Lung microvascular endothelial cell (primary cell): ENCODE data around the gene HECTD1. TPM values are rescaled to one million over a fixed set of nuclear protein-coding genes. Genes with fewer than 3 reads are reported as not detected.
"Not testable (repeated sequence)": the region's sequence is repeated elsewhere in the genome, so short reads cannot be mapped to it uniquely, and the experiment has no call there.

Experiments used
- DNase-seq, 2 donors: peaks; one replicate each; pipeline versions ENCODE4 v3.0.0 to v3.0.0-alpha.2; 2010; ENCODE audit warnings: low read depth in 2 of 2
- total RNA-seq: library from RNA; depleted of rRNA; stranded (reverse); fragments of >200 nt; gene quantifications from 2 replicates; pipeline ENCODE4 v1.2.1, GENCODE V29; 2014

HECTD1 gene
- total RNA-seq, result 217 and 301 TPM in 2 replicates

DNA sequence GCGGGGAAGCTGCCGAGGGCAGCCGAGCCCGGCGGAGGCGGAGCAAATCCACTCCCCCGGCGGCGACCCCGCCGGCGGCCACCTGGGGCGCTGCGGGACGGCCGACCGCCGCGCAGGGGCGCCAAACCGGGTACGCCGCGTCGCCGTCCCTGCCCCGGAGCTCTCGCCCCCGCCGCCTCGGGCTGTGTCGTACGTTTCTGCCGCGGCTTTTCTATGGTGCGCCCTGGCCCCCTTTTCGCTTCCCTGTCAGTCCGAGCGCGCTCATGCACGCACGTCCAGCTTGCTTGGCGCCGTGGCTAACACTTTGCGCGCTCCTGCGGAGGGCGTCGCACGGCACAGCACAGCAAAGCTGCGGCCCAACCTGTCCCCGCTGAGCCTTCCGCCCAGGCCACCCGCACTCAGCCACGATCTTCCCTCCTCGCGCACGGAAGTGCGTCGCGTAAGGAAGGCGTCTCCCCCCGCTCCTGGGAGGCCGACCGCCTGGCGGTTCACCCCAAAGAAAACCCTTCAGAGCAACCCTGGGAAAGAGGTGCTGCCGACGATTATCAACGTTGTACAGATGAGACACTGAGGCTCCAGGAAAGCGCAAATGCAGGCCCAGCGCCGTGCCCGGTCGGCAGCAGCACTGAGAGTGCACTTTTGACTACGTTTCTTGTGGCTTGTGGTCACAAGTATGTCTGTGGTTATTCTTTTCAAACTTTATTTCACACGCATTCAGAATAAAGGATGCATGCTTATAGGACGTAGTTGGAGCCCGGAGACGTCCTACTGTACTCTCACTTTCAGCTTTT, at the start of gene HECTD1:
HECTD1 (minus strand) TSS at position 39 of the 791 bp plus-strand sequence. CDS start 1,857 bp downstream, outside the sequence.
- peak; percentile 86 to 92 for DNase-seq

GRCh38 chr14:31257244-31257553, 49.6 kb upstream of the HECTD1 start:
- DNase-seq, result no peak

GRCh38 chr14:31256534-31257243, 49.1 kb upstream of the HECTD1 start:
- DNase-seq, result no peak

- not testable (repeated sequence) for DNase-seq
Measured at GRCh38 chr14:31255918-31256317, 48.3 kb upstream of the HECTD1 start.

DNA sequence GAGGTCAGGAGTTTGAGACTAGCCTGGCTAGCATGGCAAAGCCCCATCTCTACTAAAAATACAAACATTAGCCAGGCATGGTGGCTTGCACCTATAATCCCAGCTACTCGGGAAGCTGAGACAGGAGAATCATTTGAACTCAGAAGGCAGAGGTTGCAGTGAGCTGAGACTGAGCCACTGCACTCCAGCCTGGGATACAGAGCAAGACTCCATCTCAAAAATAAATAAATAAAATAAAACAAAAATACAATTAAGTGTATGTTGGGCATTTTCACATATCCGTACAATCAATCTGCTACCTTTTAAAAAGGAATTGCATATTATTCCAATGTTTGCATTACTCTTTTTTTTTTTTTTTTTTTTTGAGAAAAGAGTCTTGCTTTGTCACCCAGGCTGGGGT, 47.7 kb upstream of the HECTD1 start:
- no peak for DNase-seq

GRCh38 chr14:31253746-31254471, 46.3 kb upstream of the HECTD1 start:
- no peak for DNase-seq

- DNase-seq, result no peak
Measured at GRCh38 chr14:31252865-31253264, 45.3 kb upstream of the HECTD1 start.

DNA sequence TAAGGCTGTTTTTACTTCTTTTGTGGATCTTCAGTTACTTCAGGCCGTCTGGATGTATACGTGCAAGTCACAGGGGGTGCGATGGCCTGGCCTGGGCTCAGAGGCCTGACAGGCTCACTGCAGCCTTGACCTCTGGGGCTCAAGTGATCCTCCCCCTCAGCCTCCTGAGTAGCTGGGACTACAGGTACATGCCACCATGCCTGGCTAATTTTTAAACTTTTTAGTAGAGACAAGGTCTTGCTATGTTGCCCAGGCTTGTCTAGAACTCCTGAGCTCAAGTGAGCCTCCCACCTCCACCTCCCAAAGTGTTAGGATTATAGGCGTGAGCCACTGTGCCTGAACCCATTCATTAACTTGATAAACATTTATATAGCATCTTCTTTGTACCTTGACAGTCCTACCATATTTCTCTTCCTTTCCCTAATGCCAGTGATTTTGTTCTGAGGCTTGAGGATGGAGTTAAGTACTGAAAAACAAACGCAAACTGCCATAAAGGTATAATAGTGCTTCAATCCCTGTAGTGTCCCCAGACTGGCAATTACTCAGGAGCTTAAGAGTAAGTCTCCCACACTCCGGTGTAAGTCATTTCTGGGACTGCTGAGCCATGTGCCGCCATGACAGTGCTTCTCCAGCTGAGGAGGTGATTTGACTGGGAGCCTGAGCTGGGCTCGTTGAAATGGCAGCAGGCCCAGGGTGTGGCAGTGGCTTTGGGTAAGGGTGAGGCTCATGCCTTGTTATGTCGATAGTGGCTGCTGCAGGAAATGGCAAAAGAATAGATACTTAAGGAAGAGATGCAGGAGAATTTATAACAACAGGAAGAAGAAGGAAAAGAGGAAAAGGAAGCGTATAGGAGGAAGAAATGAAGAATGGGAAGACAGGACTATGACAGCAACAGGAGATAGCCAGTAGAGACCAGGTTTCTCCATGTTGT, 43.7 kb upstream of the HECTD1 start:
- no peak for DNase-seq

GRCh38 chr14:31244626-31245025, 37.0 kb upstream of the HECTD1 start:
- DNase-seq, result no peak

- DNase-seq, result no peak
Measured at GRCh38 chr14:31243860-31244259, 36.3 kb upstream of the HECTD1 start.

- DNase-seq, result not testable (repeated sequence)
Measured at GRCh38 chr14:31242161-31242940, 34.8 kb upstream of the HECTD1 start.

DNA sequence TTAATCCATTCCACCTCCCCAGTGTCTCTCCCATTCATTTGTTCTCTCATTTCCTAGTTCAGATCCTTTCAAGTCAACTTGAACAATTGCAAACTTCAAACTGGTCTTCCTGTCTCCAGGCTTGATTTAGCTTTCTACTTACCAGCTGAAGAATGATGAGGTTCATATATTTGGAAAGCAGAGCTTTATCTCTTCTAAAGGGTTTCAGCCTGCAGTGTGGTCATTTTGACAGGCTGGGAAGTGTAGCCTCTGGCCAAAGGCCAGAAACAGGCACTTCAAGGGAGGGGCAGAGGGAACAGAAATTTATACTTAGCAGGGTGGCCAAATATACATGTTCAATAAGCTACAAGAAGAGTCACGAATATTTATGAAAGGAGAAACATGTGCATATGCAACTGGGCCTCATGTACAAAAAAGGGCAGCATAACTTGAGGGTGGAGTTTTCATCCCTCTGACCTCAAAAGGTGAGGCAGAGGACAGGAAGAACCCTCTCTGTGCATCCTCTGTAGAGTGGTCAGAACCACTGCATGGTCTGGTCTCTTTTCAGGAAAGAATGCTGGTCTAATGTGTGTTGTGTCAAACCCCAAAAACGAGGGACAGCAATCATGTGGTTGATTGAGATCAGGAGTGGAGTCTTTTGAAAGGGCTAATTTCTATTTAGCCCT, 34.0 kb upstream of the HECTD1 start:
- DNase-seq, result no peak

- DNase-seq, result no peak
Measured at GRCh38 chr14:31239741-31240140, 32.1 kb upstream of the HECTD1 start.

DNA sequence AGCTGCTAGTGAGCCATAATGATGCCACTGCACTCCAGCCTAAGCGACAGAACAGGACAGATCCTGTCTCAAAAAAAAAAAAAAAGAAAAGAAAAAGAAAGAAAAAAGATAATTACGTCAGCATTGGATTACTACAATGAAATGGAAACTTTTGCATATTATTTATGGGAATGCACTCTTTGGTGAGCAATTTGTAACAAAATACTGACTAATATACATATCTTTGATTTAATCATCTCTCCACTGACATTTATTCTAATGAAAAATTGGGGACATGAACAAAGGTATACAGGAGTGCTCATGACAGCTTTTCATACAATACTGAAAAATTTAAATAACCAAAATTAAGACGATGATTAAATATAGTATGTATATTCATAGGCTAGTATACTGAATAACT, 27.9 kb upstream of the HECTD1 start:
- DNase-seq, result no peak

GRCh38 chr14:31232081-31232480, 24.5 kb upstream of the HECTD1 start:
- no peak for DNase-seq

- DNase-seq, result not testable (repeated sequence)
Measured at GRCh38 chr14:31231272-31231671, 23.7 kb upstream of the HECTD1 start.

GRCh38 chr14:31230573-31230958, 23.0 kb upstream of the HECTD1 start:
- DNase-seq, result no peak

DNA sequence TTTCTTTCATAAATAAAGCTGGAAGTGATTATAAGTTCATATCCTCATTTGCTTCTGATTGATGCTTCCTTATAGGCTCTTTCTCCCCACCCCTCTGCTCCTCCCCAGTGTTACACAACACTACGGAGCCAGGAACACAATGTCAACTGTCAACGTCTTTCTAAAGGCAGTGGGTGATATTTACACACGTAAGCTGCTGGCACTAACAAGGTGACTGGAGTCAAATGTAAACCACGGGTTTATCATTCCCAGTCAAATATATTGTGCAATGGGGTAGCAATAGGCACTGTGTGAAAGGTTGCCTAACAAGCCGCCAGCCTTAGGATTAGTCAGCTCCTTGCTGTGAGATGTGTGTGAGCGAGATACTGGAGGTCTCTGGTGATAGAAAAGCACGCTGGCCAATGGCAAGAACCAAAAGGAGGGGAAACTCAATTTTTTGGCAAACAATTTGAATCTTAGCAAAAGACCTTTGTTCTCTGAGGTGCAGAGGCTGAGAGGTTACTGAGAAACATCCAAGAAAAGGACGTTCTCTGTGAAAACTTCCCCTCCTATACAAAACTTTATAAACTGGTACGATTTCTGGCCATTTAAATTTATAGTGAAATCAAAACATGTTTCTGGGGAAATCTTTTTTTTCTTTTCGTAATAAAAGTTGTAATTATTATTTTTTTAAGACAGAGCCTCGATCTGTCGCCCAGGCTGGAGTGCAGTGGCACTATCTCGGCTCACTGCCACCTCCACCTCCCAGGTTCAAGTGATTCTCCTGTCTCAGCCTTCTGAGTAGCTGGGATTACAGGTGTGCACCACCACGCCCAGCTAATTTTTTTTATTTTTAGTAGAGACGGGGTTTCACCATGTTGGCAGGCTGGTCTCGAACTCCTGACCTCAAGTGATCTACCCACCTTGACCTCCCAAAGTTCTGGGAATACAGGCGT, 22.3 kb upstream of the HECTD1 start:
- peak; percentile 1 to 76 for DNase-seq

DNA sequence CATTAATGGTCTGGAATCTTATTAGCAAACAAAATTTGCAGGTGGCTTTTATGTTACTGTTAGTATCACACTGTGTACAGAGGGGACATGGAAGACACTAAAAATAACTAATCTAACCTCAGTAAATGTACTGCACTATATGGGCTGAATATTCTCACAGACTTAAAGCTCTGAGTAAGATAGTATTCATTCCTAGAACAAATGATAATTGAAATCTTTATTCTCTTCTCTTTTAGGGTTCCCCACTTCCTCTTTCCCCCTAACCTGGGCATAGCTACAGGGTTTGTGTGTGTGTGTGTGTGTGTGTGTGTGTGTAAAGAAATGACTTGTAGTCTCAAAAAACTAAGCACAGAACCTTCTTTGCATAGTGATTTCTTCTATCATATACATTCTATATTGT, 21.4 kb upstream of the HECTD1 start:
- no peak for DNase-seq
